ENCODE measurements around the gene CARMIL3.

- TF ChIP-seq YY1 (IDR thresholded peaks at IDR 0.05; ENCODE audit: insufficient read depth, insufficient read length) (no peak), ZNF274 (IDR thresholded peaks at IDR 0.05; ENCODE audit: low read depth, low read length) (no peak), SUZ12 (IDR thresholded peaks at IDR 0.05; ENCODE audit: extremely low read depth, insufficient read depth, insufficient read length) (no peak)
These were observed 25.3 kb downstream of the CARMIL3 start for GRCh38 chr14:24077086-24077485.
